GM03348 (cell line): Measurements from ENCODE around the gene TMPRSS5.

Experiments used
- DNase-seq: peaks from one replicate; pipeline ENCODE4 v3.0.0; 2012; ENCODE audit warnings: low spot score

The TMPRSS5 gene

GRCh38 chr11:113670149-113670830 is 35.8 kb downstream of the TMPRSS5 start:
- no peak for DNase-seq

- DNase-seq, result no peak
Observed at GRCh38 chr11:113668255-113668654, 37.9 kb downstream of the TMPRSS5 start.

- DNase-seq, result no peak
Observed at GRCh38 chr11:113667801-113668200, 38.3 kb downstream of the TMPRSS5 start.

- no peak for DNase-seq
Observed at GRCh38 chr11:113666584-113666983, 39.5 kb downstream of the TMPRSS5 start.

GRCh38 chr11:113664981-113665710 is 41.0 kb downstream of the TMPRSS5 start:
- no peak for DNase-seq

- DNase-seq, result peak; percentile 48
Observed at GRCh38 chr11:113664069-113664980, 41.8 kb downstream of the TMPRSS5 start.

GRCh38 chr11:113663567-113663966 is 42.5 kb downstream of the TMPRSS5 start:
- no peak for DNase-seq

- DNase-seq, result no peak
Observed at GRCh38 chr11:113655771-113656170, 50.3 kb downstream of the TMPRSS5 start.

GRCh38 chr11:113651023-113651422 is 55.1 kb downstream of the TMPRSS5 start:
- no peak for DNase-seq

GRCh38 chr11:113649311-113649710 is 56.8 kb downstream of the TMPRSS5 start:
- no peak for DNase-seq

- DNase-seq, result peak; percentile 44
Observed at GRCh38 chr11:113647856-113648255, 58.3 kb downstream of the TMPRSS5 start.

- DNase-seq, result no peak
Observed at GRCh38 chr11:113647108-113647507, 59.0 kb downstream of the TMPRSS5 start.

GRCh38 chr11:113645593-113646349 is 60.3 kb downstream of the TMPRSS5 start:
- DNase-seq, result no peak

- DNase-seq, result no peak
Observed at GRCh38 chr11:113644605-113645004, 61.5 kb downstream of the TMPRSS5 start.

GRCh38 chr11:113643701-113644100 is 62.4 kb downstream of the TMPRSS5 start:
- DNase-seq, result no peak

GRCh38 chr11:113643006-113643585 is 63.0 kb downstream of the TMPRSS5 start:
- no peak for DNase-seq

GRCh38 chr11:113642090-113642489 is 64.0 kb downstream of the TMPRSS5 start:
- DNase-seq, result no peak

- no peak for DNase-seq
Observed at GRCh38 chr11:113638376-113638775, 67.7 kb downstream of the TMPRSS5 start.

- no peak for DNase-seq
Observed at GRCh38 chr11:113637636-113638035, 68.5 kb downstream of the TMPRSS5 start.
